Astrocyte (in vitro differentiated cells and primary cell): ENCODE data around the gene GTSE1. TPM values are rescaled to one million over a fixed set of nuclear protein-coding genes. Genes with fewer than 3 reads are reported as not detected.
A peak's percentile ranks its signal among the peaks of the same experiment; 100 is the strongest.

Experiments
- DNase-seq: peaks from one replicate; pipeline ENCODE4 v3.0.0-alpha.2; 2010; ENCODE audit warnings: low read depth
- FAIRE-seq: peaks from 2 replicates; lab custom pipeline; 2011; peaks lifted over from hg19 to GRCh38; lab: Jason Lieb, UNC
- H2AFZ ChIP-seq: 2 replicates; pipeline ENCODE4 v1.6.0; 2012; ENCODE audit warnings: low read depth, low read length, inconsistent platforms
- H3K27ac ChIP-seq: 2 replicates; pipeline ENCODE4 v1.5.1; 2011; ENCODE audit warnings: low read depth, low read length, inconsistent platforms
- H3K27me3 ChIP-seq: 2 replicates; pipeline ENCODE4 v1.6.0; 2011; ENCODE audit warnings: low read length, inconsistent platforms; ENCODE audit not compliant: insufficient read depth
- H3K36me3 ChIP-seq: 2 replicates; pipeline ENCODE4 v1.5.1; 2011; ENCODE audit warnings: low read length, inconsistent platforms; ENCODE audit not compliant: insufficient read depth
- H3K4me1 ChIP-seq: 2 replicates; pipeline ENCODE4 v1.5.1; 2011; ENCODE audit warnings: low read length, inconsistent platforms; ENCODE audit not compliant: insufficient read depth
- H3K4me2 ChIP-seq: 2 replicates; pipeline ENCODE4 v1.6.0; 2012; ENCODE audit warnings: low read length, inconsistent platforms
- H3K4me3 ChIP-seq: 2 replicates; pipeline ENCODE4 v1.5.1; 2011; ENCODE audit warnings: low read depth, mild to moderate bottlenecking, low read length, inconsistent platforms; ENCODE audit not compliant: insufficient read depth
- H3K79me2 ChIP-seq: 2 replicates; pipeline ENCODE4 v1.6.0; 2012; ENCODE audit warnings: mild to moderate bottlenecking, low read length, inconsistent platforms; ENCODE audit not compliant: insufficient read depth
- H3K9ac ChIP-seq: 2 replicates; pipeline ENCODE4 v1.6.0; 2012; ENCODE audit warnings: mild to moderate bottlenecking, low read length, inconsistent platforms
- H3K9me3 ChIP-seq: 2 replicates; pipeline ENCODE4 v1.5.1; 2012; ENCODE audit warnings: low read depth, mild to moderate bottlenecking, low read length, inconsistent platforms; ENCODE audit not compliant: insufficient read depth
- H4K20me1 ChIP-seq: 2 replicates; pipeline ENCODE4 v1.6.0; 2012; ENCODE audit warnings: low read length, inconsistent platforms; ENCODE audit not compliant: insufficient read depth
- H3K27ac Mint-ChIP-seq: one replicate; pipeline ENCODE4 v1.8.0; 2021; ENCODE audit warnings: mild to moderate bottlenecking, mixed read lengths; ENCODE audit not compliant: unreplicated experiment
- H3K27me3 Mint-ChIP-seq: one replicate; pipeline ENCODE4 v1.8.0; 2021; ENCODE audit warnings: low read depth, mixed read lengths; ENCODE audit not compliant: unreplicated experiment
- H3K36me3 Mint-ChIP-seq: one replicate; pipeline ENCODE4 v1.8.0; 2021; ENCODE audit warnings: low read depth, mixed read lengths; ENCODE audit not compliant: unreplicated experiment
- H3K4me1 Mint-ChIP-seq: one replicate; pipeline ENCODE4 v1.8.0; 2021; ENCODE audit warnings: low read depth, mixed read lengths; ENCODE audit not compliant: unreplicated experiment
- H3K4me3 Mint-ChIP-seq: one replicate; pipeline ENCODE4 v1.8.0; 2021; ENCODE audit warnings: mild to moderate bottlenecking, moderate library complexity, mixed read lengths; ENCODE audit not compliant: unreplicated experiment
- H3K9me3 Mint-ChIP-seq: one replicate; pipeline ENCODE4 v1.8.0; 2021; ENCODE audit warnings: mild to moderate bottlenecking, mixed read lengths; ENCODE audit not compliant: unreplicated experiment
- CTCF ChIP-seq: IDR thresholded peaks from 2 replicates; pipeline ENCODE4 v1.5.1; 2011; ENCODE audit warnings: low read depth, mild to moderate bottlenecking, inconsistent platforms, low read length, moderate library complexity; ENCODE audit not compliant: insufficient read depth
- EZH2 ChIP-seq: IDR thresholded peaks from 2 replicates; pipeline ENCODE4 v1.6.1; 2012; ENCODE audit warnings: mild to moderate bottlenecking, low read length, inconsistent platforms; ENCODE audit not compliant: insufficient read depth
- total RNA-seq: library from RNA; stranded (reverse); gene quantifications from 2 replicates; pipeline ENCODE4 v1.2.1, GENCODE V29; 2021

GTSE1 gene
- total RNA-seq, 1 donor from 2014 or later, result 4.1 TPM

GRCh38 chr22:46251816-46252380 lies 44.8 kb upstream of the GTSE1 start:
- Histone ChIP-seq H3K9ac (no peak overlapping the region), H3K79me2 (peaks cover 4% of the 10 kb centered on the region), H3K4me3 (no peak overlapping the region), H3K4me1 (peaks cover 9% of the 10 kb centered on the region), H3K36me3 (no peaks in the 10 kb centered on the region), H3K27me3 (no peaks in the 10 kb centered on the region), H2AFZ (no peak overlapping the region), H3K4me2 (no peak overlapping the region), H3K27ac (no peak overlapping the region), H3K9me3 (no peaks in the 10 kb centered on the region), H4K20me1 (no peaks in the 10 kb centered on the region)
- FAIRE-seq (no peak), DNase-seq (no peak)
- H3K27ac Mint-ChIP-seq, result no peak overlapping the region
- H3K27me3 Mint-ChIP-seq, result peaks cover 5% of the 10 kb centered on the region
- H3K36me3 Mint-ChIP-seq, result peaks cover 13% of the 10 kb centered on the region
- H3K4me1 Mint-ChIP-seq, result no peaks in the 10 kb centered on the region
- peak overlapping the region; percentile 81 for H3K4me3 Mint-ChIP-seq
- TF ChIP-seq EZH2 (no peak), CTCF (no peak)
- H3K9me3 Mint-ChIP-seq, result peaks cover 3% of the 10 kb centered on the region

GRCh38 chr22:46256358-46256958 lies 40.2 kb upstream of the GTSE1 start:
- H3K9me3 ChIP-seq, result no peaks in the 10 kb centered on the region
- peaks cover 6% of the 10 kb centered on the region for H3K27me3 ChIP-seq
- DNase-seq (no peak), FAIRE-seq (no peak)
- H4K20me1 ChIP-seq, result no peaks in the 10 kb centered on the region
- H3K9me3 Mint-ChIP-seq, result peaks cover 22% of the 10 kb centered on the region
- no peak overlapping the region for H3K4me3 Mint-ChIP-seq
- H3K79me2 ChIP-seq, result no peaks in the 10 kb centered on the region
- H3K4me2 ChIP-seq, result no peak overlapping the region
- TF ChIP-seq EZH2 (no peak), CTCF (no peak)
- H3K4me1 ChIP-seq, result no peaks in the 10 kb centered on the region
- H3K36me3 Mint-ChIP-seq, result peaks cover 11% of the 10 kb centered on the region
- H3K36me3 ChIP-seq, result no peaks in the 10 kb centered on the region
- H3K27me3 Mint-ChIP-seq, result peaks cover 35% of the 10 kb centered on the region
- no peak overlapping the region for H3K4me3 ChIP-seq
- H3K27ac Mint-ChIP-seq, result no peak overlapping the region
- H3K4me1 Mint-ChIP-seq, result no peaks in the 10 kb centered on the region
- H3K9ac ChIP-seq, result no peak overlapping the region
- H2AFZ ChIP-seq, result no peak overlapping the region
- H3K27ac ChIP-seq, result no peak overlapping the region

GRCh38 chr22:46259374-46259773 lies 37.3 kb upstream of the GTSE1 start:
- H3K79me2 ChIP-seq, result no peaks in the 10 kb centered on the region
- no peaks in the 10 kb centered on the region for H3K4me1 Mint-ChIP-seq
- no peak for DNase-seq
- H3K4me2 ChIP-seq, result no peak overlapping the region
- peaks cover 56% of the 10 kb centered on the region for H3K27me3 Mint-ChIP-seq
- no peak overlapping the region for H2AFZ ChIP-seq
- FAIRE-seq, result no peak
- no peak overlapping the region for H3K4me3 ChIP-seq
- H3K4me1 ChIP-seq, result no peaks in the 10 kb centered on the region
- no peak overlapping the region for H3K27ac Mint-ChIP-seq
- peaks cover 15% of the 10 kb centered on the region for H3K27me3 ChIP-seq
- no peak overlapping the region for H3K27ac ChIP-seq
- H3K9me3 ChIP-seq, result peaks cover 2% of the 10 kb centered on the region
- H3K9ac ChIP-seq, result no peak overlapping the region
- no peaks in the 10 kb centered on the region for H3K36me3 ChIP-seq
- TF ChIP-seq CTCF, result no peak
- no peak for TF ChIP-seq EZH2
- H3K36me3 Mint-ChIP-seq, result peaks cover 16% of the 10 kb centered on the region
- no peak overlapping the region for H3K4me3 Mint-ChIP-seq
- peaks cover 34% of the 10 kb centered on the region for H3K9me3 Mint-ChIP-seq
- no peaks in the 10 kb centered on the region for H4K20me1 ChIP-seq
